H1 (cell line): ENCODE measurements around the gene ZNF597. TPM values are rescaled to one million over a fixed set of nuclear protein-coding genes. Genes with fewer than 3 reads are reported as not detected.

ENCODE experiments used
- CTCF ChIA-PET: fragments of 300-600 bp; sonication (Branson Sonifier 250); formaldehyde crosslinking; loops from one replicate; lab custom pipeline; 2021; ENCODE audit not compliant: partially characterized antibody; lab: Charles Lee
- POLR2A ChIA-PET: fragments of 300-600 bp; sonication (Branson Sonifier 250); formaldehyde crosslinking; loops from one replicate; lab custom pipeline; 2021; ENCODE audit warnings: inconsistent platforms; ENCODE audit not compliant: partially characterized antibody; lab: Charles Lee
- DNase-seq, 2 experiments: peaks; one replicate each; pipeline versions ENCODE4 v3.0.0 to v3.0.0-alpha.2; 2010 to 2022; ENCODE audit warnings: low spot score in 2 of 2, low read depth in 1 of 2, mixed read lengths in 1 of 2
- FAIRE-seq: peaks from 2 replicates; lab custom pipeline; 2011; peaks lifted over from hg19 to GRCh38; lab: Jason Lieb, UNC
- H2AFZ ChIP-seq: 2 replicates; pipeline ENCODE4 v1.8.1; 2012; ENCODE audit warnings: low read length, inconsistent platforms
- H2AK5ac ChIP-seq: 2 replicates; pipeline ENCODE4 v1.6.1; 2013; ENCODE audit warnings: low read depth, low read length
- H2BK120ac ChIP-seq: replicated peaks from 2 replicates; pipeline ENCODE3; 2013; ENCODE audit warnings: low read depth, low read length, inconsistent platforms
- H2BK12ac ChIP-seq: 2 replicates; pipeline ENCODE4 v1.6.1; 2013; ENCODE audit warnings: low read depth, low read length
- H2BK15ac ChIP-seq: 2 replicates; pipeline ENCODE4 v1.6.1; 2013; ENCODE audit warnings: low read length
- H2BK20ac ChIP-seq: 2 replicates; pipeline ENCODE4 v1.6.1; 2013; ENCODE audit warnings: low read length
- H2BK5ac ChIP-seq: 2 replicates; pipeline ENCODE4 v1.6.1; 2013; ENCODE audit warnings: low read depth, low read length
- H3K14ac ChIP-seq: 2 replicates; pipeline ENCODE4 v1.6.1; 2013; ENCODE audit warnings: inconsistent platforms; ENCODE audit not compliant: insufficient read length
- H3K18ac ChIP-seq: 2 replicates; pipeline ENCODE4 v1.6.1; 2013; ENCODE audit warnings: low read length; ENCODE audit errors: extremely low read depth
- H3K23ac ChIP-seq: 2 replicates; pipeline ENCODE4 v1.6.1; 2013; ENCODE audit warnings: inconsistent platforms; ENCODE audit not compliant: insufficient read length
- H3K23me2 ChIP-seq: 2 replicates; pipeline ENCODE4 v1.6.1; 2013; ENCODE audit warnings: low read depth, low read length
- H3K27ac ChIP-seq: 2 replicates; pipeline ENCODE4 v1.6.1; 2011; ENCODE audit warnings: low read depth, low read length, inconsistent platforms
- H3K27me3 ChIP-seq, 4 experiments: replicated peaks in 1 of 4; 1 replicate in 1 of 4; 2 replicates in 3 of 4; pipeline versions ENCODE4 v1.6.1 to v1.8.1; 2011 to 2013; ENCODE audit warnings: low read length in 3 of 4, mild to moderate bottlenecking in 3 of 4, inconsistent platforms in 2 of 4, mixed read lengths in 2 of 4, moderate library complexity in 1 of 4; ENCODE audit not compliant: control insufficient read depth in 3 of 4, insufficient read depth in 3 of 4; ENCODE audit errors: extremely low read depth in 1 of 4
- H3K36me3 ChIP-seq, 4 experiments: 2 replicates each; pipeline versions ENCODE4 v1.6.1 to v1.8.1; 2011 to 2013; ENCODE audit warnings: mild to moderate bottlenecking in 4 of 4, low read length in 3 of 4, moderate library complexity in 2 of 4, control low read depth in 1 of 4, inconsistent platforms in 1 of 4; ENCODE audit not compliant: insufficient read depth in 4 of 4, control insufficient read depth in 2 of 4
- H3K4ac ChIP-seq: replicated peaks from 2 replicates; pipeline ENCODE3; 2013; ENCODE audit warnings: low read length, low read depth, mixed read lengths, inconsistent platforms; ENCODE audit not compliant: insufficient read length
- H3K4me1 ChIP-seq, 4 experiments: replicated peaks in 1 of 4; 1 replicate in 1 of 4; 2 replicates in 3 of 4; pipeline versions ENCODE4 v1.6.1 to v1.8.1; 2011 to 2013; ENCODE audit warnings: low read length in 3 of 4, inconsistent platforms in 2 of 4, mixed read lengths in 1 of 4; ENCODE audit not compliant: insufficient read depth in 4 of 4, control insufficient read depth in 3 of 4
- H3K4me2 ChIP-seq, 2 experiments: 2 replicates each; pipeline versions ENCODE4 v1.6.1 to v1.8.1; 2011 to 2013; ENCODE audit warnings: low read depth in 2 of 2, low read length in 2 of 2, control low read depth in 1 of 2, inconsistent platforms in 1 of 2, mild to moderate bottlenecking in 1 of 2; ENCODE audit not compliant: insufficient read depth in 1 of 2
- H3K4me3 ChIP-seq, 4 experiments: fragments of 200-600, 300-600 bp in 1 of 4; sonication (generic), shearing (Covaris generic), sonication (Bioruptor Twin) in 1 of 4; 2 replicates each; pipeline versions ENCODE4 v1.5.1 to v1.8.1; 2011 to 2016; ENCODE audit warnings: low read length in 4 of 4, low read depth in 3 of 4, control low read depth in 2 of 4, inconsistent platforms in 2 of 4, mild to moderate bottlenecking in 2 of 4, mixed read lengths in 1 of 4, moderate library complexity in 1 of 4; ENCODE audit not compliant: insufficient read depth in 2 of 4; ENCODE audit errors: extremely low read depth in 1 of 4
- H3K56ac ChIP-seq: replicated peaks from 2 replicates; pipeline ENCODE3; 2013; ENCODE audit warnings: low read depth, mild to moderate bottlenecking, mixed read lengths, low read length, inconsistent platforms; ENCODE audit not compliant: insufficient read length
- H3K79me1 ChIP-seq: 2 replicates; pipeline ENCODE4 v1.6.1; 2013; ENCODE audit warnings: low read depth, low read length, control low read depth
- H3K79me2 ChIP-seq, 2 experiments: 2 replicates each; pipeline versions ENCODE4 v1.6.1 to v1.8.1; 2012 to 2013; ENCODE audit warnings: low read length in 2 of 2, mild to moderate bottlenecking in 2 of 2, inconsistent platforms in 1 of 2; ENCODE audit not compliant: insufficient read depth in 2 of 2, control insufficient read depth in 1 of 2
- H3K9ac ChIP-seq, 4 experiments: replicated peaks in 1 of 4; 1 replicate in 1 of 4; 2 replicates in 3 of 4; pipeline versions ENCODE4 v1.6.1 to v1.8.1; 2011 to 2013; ENCODE audit warnings: low read depth in 3 of 4, low read length in 3 of 4, control low read depth in 2 of 4, mild to moderate bottlenecking in 2 of 4, moderate library complexity in 2 of 4, inconsistent platforms in 1 of 4; ENCODE audit errors: extremely low read depth in 1 of 4
- H3K9me3 ChIP-seq, 2 experiments: 2 replicates each; pipeline versions ENCODE4 v1.6.1 to v1.8.1; 2012 to 2013; ENCODE audit warnings: mild to moderate bottlenecking in 2 of 2, moderate library complexity in 2 of 2, control low read depth in 1 of 2, inconsistent platforms in 1 of 2, low read depth in 1 of 2, low read length in 1 of 2, mixed read lengths in 1 of 2; ENCODE audit not compliant: insufficient read depth in 2 of 2
- H4K20me1 ChIP-seq, 2 experiments: replicated peaks in 1 of 2; 2 replicates each; pipeline versions ENCODE3 to v1.8.1; 2011 to 2013; ENCODE audit warnings: inconsistent platforms in 2 of 2, low read length in 2 of 2, mild to moderate bottlenecking in 1 of 2; ENCODE audit not compliant: insufficient read depth in 2 of 2, control insufficient read depth in 1 of 2
- H4K5ac ChIP-seq: 2 replicates; pipeline ENCODE4 v1.6.1; 2013; ENCODE audit warnings: low read length, low read depth, mixed read lengths, inconsistent platforms; ENCODE audit not compliant: insufficient read length
- H4K8ac ChIP-seq: 2 replicates; pipeline ENCODE4 v1.8.0; 2013; ENCODE audit warnings: mild to moderate bottlenecking, moderate library complexity, low read length, inconsistent platforms; ENCODE audit not compliant: insufficient read depth; ENCODE audit errors: extremely low read depth
- H4K91ac ChIP-seq: replicated peaks from 2 replicates; pipeline ENCODE3; 2013; ENCODE audit warnings: low read length, mixed read lengths, inconsistent platforms; ENCODE audit not compliant: insufficient read length
- HDAC6 ChIP-seq: IDR thresholded peaks from one replicate; pipeline ENCODE4 v1.7.1; 2012; ENCODE audit warnings: low read depth, mild to moderate bottlenecking, inconsistent platforms, low read length, moderate library complexity
- TAF1 ChIP-seq: IDR thresholded peaks from 2 replicates; pipeline ENCODE4 v1.6.1; 2011; ENCODE audit warnings: mild to moderate bottlenecking, low read depth, low read length
- WGBS, 2 experiments: shearing (Covaris generic) in 1 of 2; methylation state at CpG; one replicate each; pipeline versions ENCODE4 v1.1.6 to v1.1.7; 2013 to 2015; ENCODE audit warnings: low lambda C conversion rate in 2 of 2, mixed read lengths in 2 of 2, inconsistent platforms in 1 of 2, low coverage in 1 of 2, missing lambda C conversion rate in 1 of 2; ENCODE audit not compliant: insufficient replicate concordance in 2 of 2, insufficient coverage in 1 of 2, insufficient read length in 1 of 2; ENCODE audit errors: extremely low coverage in 1 of 2, missing lambda C conversion rate in 1 of 2; 5-methylcytosine and 5-hydroxymethylcytosine counted together
- polyA plus RNA-seq, 7 experiments: library from polyadenylated mRNA; depleted of rRNA in 3 of 7; stranded (reverse) in 5 of 7; unstranded in 2 of 7; fragments of >200 nt in 5 of 7; fragments of 200-250 nt in 2 of 7; gene quantifications; 1 replicate in 5 of 7; 2 replicates in 1 of 7; 4 replicates in 1 of 7; pipeline versions ENCODE4 v1.2.1 to v1.2.3, GENCODE V29; 2011 to 2013; ENCODE audit warnings: missing spikeins in 2 of 7, mixed read lengths in 2 of 7
- total RNA-seq: library from RNA; stranded (reverse); fragmentation: NEBNext Ultra II Directional; extraction: Animal tissue kit (Norgen Biotek cat#: 25700); gene quantifications from 2 replicates; pipeline ENCODE4 v1.2.1, GENCODE V29; 2021
- TF ChIP-seq, protein P1 (sequence below): IDR thresholded peaks from 2 replicates; pipeline ENCODE4 v1.6.1; 2012; ENCODE audit warnings: inconsistent platforms

ZNF597 gene
- total and polyA plus RNA-seq, 2 of the 8 experiments (the other 6 are each of a cell fraction or from before 2014, with no cell fraction given), result 0.68 to 2.6 TPM

GRCh38 chr16:3400446-3400778 is 42.9 kb downstream of the ZNF597 start:
- CTCF ChIA-PET, result interaction anchor here (0.5 kb wide), 1 partner anchor 55 kb away, joined by 3 read pairs; no protein-coding TSS in a partner anchor
- no peak overlapping the region for H3K56ac ChIP-seq
- H3K79me2 ChIP-seq, result peaks cover 0 to 23% of the 10 kb centered on the region in 2 experiments; a peak in 2 of 4 replicates
- FAIRE-seq, result no peak
- H3K23me2 ChIP-seq, result peaks cover 9% of the 10 kb centered on the region
- no peak overlapping the region for H2BK20ac ChIP-seq
- H3K23ac ChIP-seq, result no peak overlapping the region
- no peaks in the 10 kb centered on the region for H3K27me3 ChIP-seq
- peaks cover 0 to 2% (median 0%) of the 10 kb centered on the region in 4 experiments; a peak in 2 of 7 replicates for H3K4me1 ChIP-seq
- TF ChIP-seq, protein P1, sequence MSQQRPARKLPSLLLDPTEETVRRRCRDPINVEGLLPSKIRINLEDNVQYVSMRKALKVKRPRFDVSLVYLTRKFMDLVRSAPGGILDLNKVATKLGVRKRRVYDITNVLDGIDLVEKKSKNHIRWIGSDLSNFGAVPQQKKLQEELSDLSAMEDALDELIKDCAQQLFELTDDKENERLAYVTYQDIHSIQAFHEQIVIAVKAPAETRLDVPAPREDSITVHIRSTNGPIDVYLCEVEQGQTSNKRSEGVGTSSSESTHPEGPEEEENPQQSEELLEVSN, result no peak
- TF ChIP-seq TAF1 (no peak), HDAC6 (no peak)
- H3K36me3 ChIP-seq, result peaks cover 6 to 41% (median 29%) of the 10 kb centered on the region in 4 experiments; a peak in 7 of 8 replicates
- H4K5ac ChIP-seq, result no peak overlapping the region
- H3K4ac ChIP-seq, result peak overlapping the region; percentile 97
- H3K27ac ChIP-seq, result no peak overlapping the region
- H2AK5ac ChIP-seq, result no peak overlapping the region
- no peak overlapping the region for H2BK120ac ChIP-seq
- H2BK12ac ChIP-seq, result no peak overlapping the region
- peak overlapping the region; percentile 53; the same call in 1 of the 2 replicates for H4K8ac ChIP-seq
- WGBS, 2 experiments, result 2% methylated on average over 18 of the region's 18 CpGs; no CpG with 5 or more reads in 1 of the 2 experiments
- H3K4me2 ChIP-seq, result peak overlapping the region; percentile 68 to 89
- peak overlapping the region; percentile 52; the same call in 1 of the 2 replicates for H2BK5ac ChIP-seq
- DNase-seq, result no peak
- H3K18ac ChIP-seq, result no peak overlapping the region
- no peak overlapping the region for H4K91ac ChIP-seq
- H2AFZ ChIP-seq, result peak overlapping the region; percentile 13; the same call in 1 of the 2 replicates
- peak overlapping the region; percentile 75 to 85 (median 78) for H3K9ac ChIP-seq
- H3K79me1 ChIP-seq, result peaks cover 2% of the 10 kb centered on the region
- no peaks in the 10 kb centered on the region for H4K20me1 ChIP-seq
- H3K9me3 ChIP-seq, result peaks cover 8 to 18% of the 10 kb centered on the region in 2 experiments; a peak in 3 of 4 replicates
- POLR2A ChIA-PET, result interaction anchor here (0.6 to 3.1 kb wide), 10 partner anchors 10 to 145 kb away, joined by 3 to 14 read pairs (median 3); partner anchors contain the start of genes NAA60 and ZNF597
- peak overlapping the region; percentile 86 to 89 (median 87) for H3K4me3 ChIP-seq
- H3K14ac ChIP-seq, result no peak overlapping the region
- H2BK15ac ChIP-seq, result no peak overlapping the region
